GM12875 (cell line): ENCODE data around the gene CHST9.

ENCODE experiments used
- H3K4me3 ChIP-seq: one replicate; pipeline ENCODE4 v1.5.1; 2011; ENCODE audit warnings: low read depth, low read length, control low read depth
- CTCF ChIP-seq: IDR thresholded peaks from 2 replicates; pipeline ENCODE4 v1.5.1; 2011; ENCODE audit warnings: low read depth, mild to moderate bottlenecking, control low read depth, inconsistent platforms, low read length, moderate library complexity, borderline replicate concordance; ENCODE audit not compliant: insufficient read depth

The CHST9 gene

DNA sequence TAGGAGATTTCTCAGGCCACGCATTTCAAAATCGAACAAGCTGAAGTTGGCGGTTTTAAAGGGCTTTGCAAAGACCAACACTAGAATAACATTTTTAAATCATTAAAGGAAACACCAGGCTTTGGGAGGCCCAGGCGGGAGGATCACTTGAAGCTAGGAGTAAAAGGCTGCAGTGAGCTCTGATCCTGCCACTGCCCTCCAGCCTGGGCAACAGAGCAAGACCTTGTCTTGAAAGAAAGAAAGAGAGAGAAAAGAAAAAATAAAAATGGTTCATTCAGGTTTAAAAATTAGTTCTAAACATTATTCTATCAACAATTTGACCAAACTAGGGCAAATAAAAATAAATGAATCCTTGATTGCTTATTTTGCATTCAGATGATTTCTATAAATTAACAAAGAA lies 789 bp upstream of the CHST9 start:
- TF ChIP-seq CTCF = no peak
- no peak overlapping the region for H3K4me3 ChIP-seq

- H3K4me3 ChIP-seq = no peak overlapping the region
- TF ChIP-seq CTCF = no peak
Observed at GRCh38 chr18:27184115-27185024, 738 bp downstream of the CHST9 start.

DNA sequence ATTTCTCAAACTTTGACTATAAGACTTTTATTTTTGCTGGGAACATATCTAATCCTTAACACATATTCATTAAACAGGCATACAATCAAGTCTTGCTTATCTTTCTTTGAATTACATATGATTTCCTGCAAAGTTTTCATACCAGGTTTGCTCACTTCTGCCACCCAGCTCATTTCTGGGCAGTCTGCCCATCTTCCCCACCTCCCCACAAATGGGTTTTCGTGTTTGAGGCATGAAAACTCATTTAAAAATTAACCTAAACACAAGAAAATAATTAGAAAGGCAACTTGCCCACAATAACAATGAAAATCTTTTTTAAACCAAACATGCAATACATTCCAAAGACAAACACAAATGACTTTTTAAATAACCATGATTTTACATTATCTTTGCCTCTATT lies 3.4 kb downstream of the CHST9 start:
- no peak for TF ChIP-seq CTCF
- no peak overlapping the region for H3K4me3 ChIP-seq

DNA sequence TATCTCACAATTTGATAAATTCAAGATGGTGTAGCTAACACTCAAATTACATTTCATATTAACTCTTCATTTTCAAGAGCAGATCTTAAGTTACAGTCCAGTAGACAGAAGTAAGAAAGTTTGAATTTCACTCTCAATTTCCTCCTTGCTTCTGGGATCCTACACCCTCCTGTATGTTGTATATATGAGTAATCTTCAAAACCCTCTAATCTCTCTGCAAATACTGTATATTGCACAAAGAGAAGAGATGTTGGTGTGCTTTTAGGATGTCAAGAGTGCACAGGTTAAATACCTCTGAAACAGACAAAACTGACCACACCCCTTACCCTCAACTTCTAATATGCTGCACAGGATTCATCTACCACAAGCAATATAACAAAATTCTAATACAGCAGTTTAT lies 6.7 kb downstream of the CHST9 start:
- TF ChIP-seq CTCF = no peak

GRCh38 chr18:27175914-27176313 lies 9.2 kb downstream of the CHST9 start:
- TF ChIP-seq CTCF = no peak
- no peak overlapping the region for H3K4me3 ChIP-seq

More for the DNA sequence above, 6.7 kb downstream of the CHST9 start:
- no peak overlapping the region for H3K4me3 ChIP-seq

GRCh38 chr18:27175245-27175644 lies 9.9 kb downstream of the CHST9 start:
- no peak overlapping the region for H3K4me3 ChIP-seq
- TF ChIP-seq CTCF = no peak

DNA sequence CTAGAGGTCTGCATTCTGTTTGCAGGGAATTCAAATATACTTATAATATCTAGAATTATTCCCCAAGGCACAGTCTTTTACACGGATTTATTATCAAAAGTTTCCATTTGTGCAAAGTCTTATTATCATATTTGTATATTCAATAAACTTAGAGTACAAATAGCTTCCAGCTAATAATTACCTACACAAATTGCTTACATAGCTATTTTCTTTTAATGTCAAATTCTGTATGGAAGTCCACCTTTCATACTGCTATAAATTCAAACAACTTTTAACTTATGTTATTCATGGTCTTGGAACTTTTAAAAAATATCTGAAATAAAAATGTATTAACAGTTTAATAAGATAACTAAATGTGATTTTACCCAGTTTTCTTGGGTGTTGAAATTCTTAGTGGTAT lies 13.1 kb downstream of the CHST9 start:
- no peak overlapping the region for H3K4me3 ChIP-seq
- no peak for TF ChIP-seq CTCF
